HL-60 (cell line): ENCODE data around the gene LNPEP.

Experiments used
- DNase-seq, 2 experiments: peaks; one replicate each; pipeline ENCODE4 v3.0.0-alpha.2; 2010 to 2020; ENCODE audit warnings: low read depth in 1 of 2, low spot score in 1 of 2
- H3K27ac ChIP-seq: fragments of 250-450 bp; sonication (Bioruptor Pico); replicated peaks from 2 replicates; pipeline ENCODE4 v1.5.1; 2020; ENCODE audit warnings: mild to moderate bottlenecking, moderate library complexity
- H3K27me3 ChIP-seq: fragments of 250-450 bp; sonication (Bioruptor Pico); 2 replicates; pipeline ENCODE4 v1.5.1; 2021; ENCODE audit warnings: mild to moderate bottlenecking, moderate library complexity; ENCODE audit not compliant: insufficient read depth, poor library complexity, severe bottlenecking
- H3K4me3 ChIP-seq: replicated peaks from 2 replicates; pipeline ENCODE4 v1.5.1; 2011; ENCODE audit warnings: mild to moderate bottlenecking, control low read depth, low read length; ENCODE audit not compliant: insufficient read depth
- GABPA ChIP-seq: IDR thresholded peaks from 2 replicates; pipeline ENCODE4 v1.6.1; 2012; ENCODE audit warnings: low read depth
- POLR2AphosphoS5 ChIP-seq: IDR thresholded peaks from 2 replicates; pipeline ENCODE4 v1.6.1; 2012; ENCODE audit warnings: low read depth
- SPI1 ChIP-seq: IDR thresholded peaks from 2 replicates; pipeline ENCODE4 v1.6.1; 2012; ENCODE audit warnings: low read depth, mild to moderate bottlenecking, borderline replicate concordance
- TF ChIP-seq, protein P1 (sequence below): IDR thresholded peaks from one replicate; pipeline ENCODE4 v1.5.1; 2011; ENCODE audit warnings: low read length, control low read depth, inconsistent platforms; ENCODE audit not compliant: insufficient read depth
- TF ChIP-seq, protein P2 (sequence below): IDR thresholded peaks from 2 replicates; pipeline ENCODE4 v1.6.1; 2012; ENCODE audit warnings: low read depth; ENCODE audit not compliant: insufficient replicate concordance

LNPEP gene

DNA sequence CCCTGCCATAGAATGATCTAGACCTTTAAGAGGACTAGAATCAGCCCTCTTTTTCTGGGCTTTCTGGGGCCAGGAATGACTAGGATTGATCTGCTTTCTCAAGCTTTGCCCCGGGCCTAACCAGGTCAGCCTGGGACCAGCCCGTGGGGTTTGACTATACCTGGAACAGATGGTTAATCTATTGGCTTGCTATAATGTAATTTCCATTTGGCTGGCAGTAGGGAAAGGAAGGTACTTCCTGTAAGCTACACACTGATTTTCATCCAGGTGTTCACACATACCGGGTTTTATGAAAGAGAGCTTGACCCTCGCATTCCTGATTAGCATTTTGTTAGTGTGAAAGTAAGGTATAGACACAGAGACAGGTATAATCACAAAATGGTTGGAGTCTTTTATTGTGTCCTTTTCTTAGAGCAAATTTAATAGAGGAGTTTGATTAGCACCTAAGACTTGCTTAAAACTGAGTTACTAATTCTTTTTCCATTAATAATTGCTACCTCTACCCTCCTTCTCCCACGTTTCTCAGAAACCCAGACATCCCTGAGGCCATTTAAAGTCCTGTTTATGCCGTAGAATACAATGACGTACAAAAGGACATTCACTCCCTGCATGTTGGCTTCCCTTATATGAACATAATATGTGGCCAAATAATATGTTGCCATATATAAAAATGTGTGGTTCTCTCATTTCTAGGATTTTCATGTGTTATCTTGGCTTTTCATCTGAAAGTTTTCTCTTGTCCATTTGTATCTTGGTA is 17.3 kb downstream of the LNPEP start:
- Histone ChIP-seq H3K27ac (no peak overlapping the region), H3K4me3 (no peak overlapping the region), H3K27me3 (no peaks in the 10 kb centered on the region)
- DNase-seq: no peak
- TF ChIP-seq GABPA: no peak
- TF ChIP-seq, protein P1, sequence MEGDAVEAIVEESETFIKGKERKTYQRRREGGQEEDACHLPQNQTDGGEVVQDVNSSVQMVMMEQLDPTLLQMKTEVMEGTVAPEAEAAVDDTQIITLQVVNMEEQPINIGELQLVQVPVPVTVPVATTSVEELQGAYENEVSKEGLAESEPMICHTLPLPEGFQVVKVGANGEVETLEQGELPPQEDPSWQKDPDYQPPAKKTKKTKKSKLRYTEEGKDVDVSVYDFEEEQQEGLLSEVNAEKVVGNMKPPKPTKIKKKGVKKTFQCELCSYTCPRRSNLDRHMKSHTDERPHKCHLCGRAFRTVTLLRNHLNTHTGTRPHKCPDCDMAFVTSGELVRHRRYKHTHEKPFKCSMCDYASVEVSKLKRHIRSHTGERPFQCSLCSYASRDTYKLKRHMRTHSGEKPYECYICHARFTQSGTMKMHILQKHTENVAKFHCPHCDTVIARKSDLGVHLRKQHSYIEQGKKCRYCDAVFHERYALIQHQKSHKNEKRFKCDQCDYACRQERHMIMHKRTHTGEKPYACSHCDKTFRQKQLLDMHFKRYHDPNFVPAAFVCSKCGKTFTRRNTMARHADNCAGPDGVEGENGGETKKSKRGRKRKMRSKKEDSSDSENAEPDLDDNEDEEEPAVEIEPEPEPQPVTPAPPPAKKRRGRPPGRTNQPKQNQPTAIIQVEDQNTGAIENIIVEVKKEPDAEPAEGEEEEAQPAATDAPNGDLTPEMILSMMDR: no peak
- TF ChIP-seq, protein P2, sequence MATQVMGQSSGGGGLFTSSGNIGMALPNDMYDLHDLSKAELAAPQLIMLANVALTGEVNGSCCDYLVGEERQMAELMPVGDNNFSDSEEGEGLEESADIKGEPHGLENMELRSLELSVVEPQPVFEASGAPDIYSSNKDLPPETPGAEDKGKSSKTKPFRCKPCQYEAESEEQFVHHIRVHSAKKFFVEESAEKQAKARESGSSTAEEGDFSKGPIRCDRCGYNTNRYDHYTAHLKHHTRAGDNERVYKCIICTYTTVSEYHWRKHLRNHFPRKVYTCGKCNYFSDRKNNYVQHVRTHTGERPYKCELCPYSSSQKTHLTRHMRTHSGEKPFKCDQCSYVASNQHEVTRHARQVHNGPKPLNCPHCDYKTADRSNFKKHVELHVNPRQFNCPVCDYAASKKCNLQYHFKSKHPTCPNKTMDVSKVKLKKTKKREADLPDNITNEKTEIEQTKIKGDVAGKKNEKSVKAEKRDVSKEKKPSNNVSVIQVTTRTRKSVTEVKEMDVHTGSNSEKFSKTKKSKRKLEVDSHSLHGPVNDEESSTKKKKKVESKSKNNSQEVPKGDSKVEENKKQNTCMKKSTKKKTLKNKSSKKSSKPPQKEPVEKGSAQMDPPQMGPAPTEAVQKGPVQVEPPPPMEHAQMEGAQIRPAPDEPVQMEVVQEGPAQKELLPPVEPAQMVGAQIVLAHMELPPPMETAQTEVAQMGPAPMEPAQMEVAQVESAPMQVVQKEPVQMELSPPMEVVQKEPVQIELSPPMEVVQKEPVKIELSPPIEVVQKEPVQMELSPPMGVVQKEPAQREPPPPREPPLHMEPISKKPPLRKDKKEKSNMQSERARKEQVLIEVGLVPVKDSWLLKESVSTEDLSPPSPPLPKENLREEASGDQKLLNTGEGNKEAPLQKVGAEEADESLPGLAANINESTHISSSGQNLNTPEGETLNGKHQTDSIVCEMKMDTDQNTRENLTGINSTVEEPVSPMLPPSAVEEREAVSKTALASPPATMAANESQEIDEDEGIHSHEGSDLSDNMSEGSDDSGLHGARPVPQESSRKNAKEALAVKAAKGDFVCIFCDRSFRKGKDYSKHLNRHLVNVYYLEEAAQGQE: no peak
- no peak for TF ChIP-seq SPI1
- no peak for TF ChIP-seq POLR2AphosphoS5

DNA sequence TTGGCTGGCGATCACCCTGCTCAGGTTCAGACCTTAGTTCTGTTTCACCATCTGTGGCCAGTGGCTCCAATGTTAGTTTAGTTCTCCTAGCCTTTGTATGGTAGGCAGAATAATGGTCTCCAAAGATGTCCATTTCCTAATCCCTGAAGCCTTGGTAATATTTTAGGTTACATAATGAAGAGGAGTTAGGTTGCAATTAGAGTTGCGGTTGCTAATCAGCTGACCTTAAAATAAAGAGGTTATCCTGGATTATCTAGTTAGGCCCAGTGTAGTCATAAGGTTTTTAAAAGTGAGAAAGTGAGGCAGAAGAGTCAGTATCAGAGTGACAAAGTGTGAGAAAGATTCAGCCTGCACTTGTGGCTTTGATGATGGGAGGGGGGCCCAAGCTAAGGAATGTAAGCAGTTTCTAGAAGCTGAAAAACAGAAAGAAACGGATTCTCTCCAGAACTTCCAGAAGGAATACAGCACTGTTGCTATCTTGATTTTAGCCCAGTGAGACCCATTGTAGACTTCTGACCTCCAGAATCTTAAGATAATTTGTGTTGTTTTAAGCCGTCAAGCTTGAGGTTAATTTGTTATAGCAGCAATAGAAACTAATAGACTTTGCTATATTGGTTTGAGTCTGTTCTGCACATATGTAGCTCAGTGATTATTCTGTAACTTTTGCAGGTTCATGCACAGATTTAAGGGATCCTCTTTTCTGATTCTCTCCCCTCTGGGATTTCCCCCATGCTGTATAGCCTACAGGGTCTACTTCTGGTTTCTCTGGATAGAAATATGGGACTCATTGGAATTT is 21.6 kb downstream of the LNPEP start:
- H3K27ac ChIP-seq: 0 out of 2 replicates have a peak overlapping the region, but pooled peaks have one; percentile 20
- H3K27me3 ChIP-seq: no peaks in the 10 kb centered on the region
- TF ChIP-seq, protein P1: no peak
- DNase-seq: peak in 1 of 2 experiments; percentile 13
- H3K4me3 ChIP-seq: no peak overlapping the region

DNA sequence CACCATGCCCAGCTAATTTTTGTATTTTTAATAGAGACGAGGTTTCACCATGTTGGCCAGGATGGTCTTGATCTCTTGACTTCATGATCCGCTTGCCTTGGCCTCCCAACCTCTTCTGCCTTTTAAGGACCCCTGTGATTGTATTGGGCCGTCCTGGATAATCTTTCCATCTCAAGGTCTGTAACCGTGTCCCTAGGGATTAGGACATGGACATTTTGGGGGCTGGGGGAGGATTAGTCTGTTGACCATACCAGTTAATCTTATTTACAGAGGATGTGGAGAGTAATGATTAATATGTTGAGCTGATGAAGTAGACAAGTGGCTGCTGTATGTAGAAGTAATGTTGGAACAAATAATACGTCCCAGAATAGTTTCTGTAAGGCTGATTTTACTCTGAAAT is 23.1 kb downstream of the LNPEP start:
- H3K27ac ChIP-seq: peak overlapping the region; percentile 52
- DNase-seq: no peak
- H3K4me3 ChIP-seq: no peak overlapping the region; the same call in 1 of the 2 replicates
- no peaks in the 10 kb centered on the region for H3K27me3 ChIP-seq
- TF ChIP-seq, protein P1: no peak
- TF ChIP-seq, protein P2: no peak
- TF ChIP-seq POLR2AphosphoS5 (no peak), GABPA (no peak), SPI1 (no peak)
